ENCODE measurements around the gene MBD3. TPM values are rescaled to one million over a fixed set of nuclear protein-coding genes. Genes with fewer than 3 reads are reported as not detected.

Gene MBD3
- polyA plus RNA-seq, 1 experiment, result 21.9 TPM

DNA sequence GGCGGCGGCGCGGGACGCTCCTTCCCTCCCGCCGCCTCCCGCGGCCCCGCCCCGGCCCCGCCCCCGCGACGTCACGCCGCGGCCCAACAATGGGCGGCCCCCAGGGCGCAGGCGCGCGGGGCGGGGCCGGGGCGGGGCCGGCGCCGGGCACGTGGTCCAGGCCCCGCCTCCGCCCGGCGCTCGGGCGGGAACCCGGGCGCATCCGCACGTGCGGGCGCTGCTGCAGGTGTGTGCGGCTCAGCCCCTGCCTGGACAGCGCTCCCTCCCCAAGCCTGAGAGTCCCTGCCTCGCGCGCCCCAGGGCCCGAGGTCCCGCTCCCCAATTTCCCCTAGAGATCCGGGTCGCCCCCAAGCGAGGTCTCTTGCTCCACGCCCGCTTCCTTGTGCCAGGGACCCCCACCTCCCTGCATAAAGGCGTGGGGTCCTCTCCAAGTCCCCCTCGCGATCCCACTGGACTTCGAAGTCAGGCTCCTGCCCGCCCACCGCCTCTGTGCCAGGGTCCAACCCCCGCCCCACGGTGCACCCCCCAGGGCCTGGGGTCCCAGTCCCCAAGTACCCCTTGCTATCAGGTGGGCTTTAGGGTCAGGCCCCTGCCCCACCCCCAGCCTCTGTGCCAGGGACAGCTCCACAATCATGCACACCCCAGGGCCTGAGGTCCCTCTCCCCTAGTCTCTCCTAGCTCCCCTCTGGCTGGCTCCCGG is 24.2 kb downstream of the MBD3 start, which contains the start of gene MEX3D:
MEX3D (minus strand) TSS at position 6 of the 700 bp plus-strand sequence. CDS start 267 bp downstream, outside the sequence.
- H3K27ac ChIP-seq (ENCODE audit: low read depth, low read length), result peak within 1 kb of the TSS; percentile 47
- H3K27me3 ChIP-seq (ENCODE audit: control insufficient read depth, insufficient read depth, low read length), result peaks cover 4% of the 10 kb centered on the region
- no peak for TF ChIP-seq CTCF (IDR thresholded peaks at IDR 0.05; ENCODE audit: low read depth, low read length)
- no peak for DNase-seq (ENCODE audit: low read depth, low spot score)
- H3K4me3 ChIP-seq (ENCODE audit: low read depth, low read length), result peak within 1 kb of the TSS; percentile 79
- CTCF ChIA-PET, result no interaction called here
- peaks cover 2% of the 10 kb centered on the region; the same call in 1 of the 2 replicates for H3K9me3 ChIP-seq (ENCODE audit: control insufficient read depth, insufficient read depth, low read length)
- POLR2A ChIA-PET, result interaction anchor here (0.8 kb wide), 1 partner anchor 25 kb away, joined by 4 read pairs; no protein-coding TSS in a partner anchor

DNA sequence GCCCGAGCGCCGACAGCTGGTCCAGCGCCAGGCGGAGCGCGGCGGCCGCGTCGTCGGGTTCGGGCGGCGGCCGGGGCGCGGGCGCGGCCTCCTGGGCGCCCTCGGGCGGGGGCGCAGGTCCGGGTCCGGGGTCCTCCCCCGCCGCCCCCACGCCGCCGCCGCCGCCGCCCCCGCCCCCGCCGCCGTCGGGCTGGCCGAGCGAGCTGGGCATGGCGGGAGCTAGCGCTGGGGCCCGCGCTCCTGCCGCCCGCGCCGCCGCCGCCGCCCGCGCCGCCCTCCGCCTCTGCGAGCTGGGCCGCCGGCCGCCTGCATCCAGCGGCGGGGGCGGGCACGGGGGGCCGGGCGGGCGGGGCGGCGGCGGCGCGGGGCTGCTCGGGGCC is 24.8 kb downstream of the MBD3 start:
- ChIA-PET CTCF (no interaction called here), POLR2A (no interaction called here)
- DNase-seq (ENCODE audit: low read depth, low spot score), result no peak
- TF ChIP-seq CTCF (IDR thresholded peaks at IDR 0.05; ENCODE audit: low read depth, low read length), result no peak
- Histone ChIP-seq H3K9me3 (ENCODE audit: control insufficient read depth, insufficient read depth, low read length) (peaks cover 2% of the 10 kb centered on the region; the same call in 1 of the 2 replicates), H3K27me3 (ENCODE audit: control insufficient read depth, insufficient read depth, low read length) (peaks cover 4% of the 10 kb centered on the region), H3K4me3 (ENCODE audit: low read depth, low read length) (peak overlapping the region; percentile 79; the same call in 1 of the 2 replicates), H3K27ac (ENCODE audit: low read depth, low read length) (no peak overlapping the region)

DNA sequence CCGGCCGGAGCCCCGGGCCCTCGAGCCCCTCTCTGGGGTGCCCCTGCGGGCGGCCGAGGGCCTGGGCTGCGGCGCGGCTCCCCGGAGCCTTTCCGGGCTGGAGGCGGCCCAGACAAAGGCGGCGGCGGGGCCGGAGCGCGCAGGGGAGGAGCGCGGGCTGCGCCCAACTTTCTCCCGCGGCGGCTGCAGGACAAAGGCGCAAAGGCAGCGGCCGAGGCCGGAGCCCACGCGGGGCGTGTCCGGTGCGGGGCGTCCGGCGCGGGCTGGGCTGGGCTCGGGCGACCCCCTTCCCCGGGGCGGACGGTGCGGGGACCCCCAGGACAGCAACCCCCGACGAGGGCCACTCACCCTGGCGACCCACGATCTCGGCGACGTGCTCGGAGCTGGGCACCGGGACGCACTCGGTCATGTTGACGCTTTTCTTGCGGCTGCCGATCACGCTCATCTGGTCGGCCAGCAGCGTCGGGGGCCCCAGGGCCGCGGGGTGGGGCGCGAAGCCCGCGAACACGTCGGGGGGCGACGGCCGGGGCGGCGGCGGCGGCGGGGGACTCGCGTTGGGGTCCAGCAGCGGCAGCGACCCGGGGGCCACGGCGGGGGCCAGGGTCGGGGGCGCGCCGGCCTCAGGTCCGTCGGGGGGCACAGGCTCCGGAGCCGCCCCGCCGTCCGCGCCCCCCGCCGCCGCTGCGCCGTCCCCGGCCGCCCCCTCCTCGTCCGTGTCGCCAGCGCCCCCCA is 25.4 kb downstream of the MBD3 start:
- TF ChIP-seq CTCF (IDR thresholded peaks at IDR 0.05; ENCODE audit: low read depth, low read length), result no peak
- peak overlapping the region; percentile 98 for H3K27ac ChIP-seq (ENCODE audit: low read depth, low read length)
- ChIA-PET CTCF (interaction anchor here (0.9 kb wide), 1 partner anchor 21 kb away, joined by 4 read pairs; no protein-coding TSS in a partner anchor), POLR2A (interaction anchor here (1.0 to 1.1 kb wide), 2 partner anchors 24 to 26 kb away, joined by 3 to 5 read pairs; partner anchors contain the start of gene MBD3)
- H3K4me3 ChIP-seq (ENCODE audit: low read depth, low read length), result peak overlapping the region; percentile 79
- H3K9me3 ChIP-seq (ENCODE audit: control insufficient read depth, insufficient read depth, low read length), result peaks cover 2% of the 10 kb centered on the region; the same call in 1 of the 2 replicates
- peaks cover 4% of the 10 kb centered on the region for H3K27me3 ChIP-seq (ENCODE audit: control insufficient read depth, insufficient read depth, low read length)
- DNase-seq (ENCODE audit: low read depth, low spot score), result no peak

GRCh38 chr19:1566392-1567115 is 26.1 kb downstream of the MBD3 start:
- TF ChIP-seq CTCF (IDR thresholded peaks at IDR 0.05; ENCODE audit: low read depth, low read length), result no peak
- H3K9me3 ChIP-seq (ENCODE audit: control insufficient read depth, insufficient read depth, low read length), result peaks cover 2% of the 10 kb centered on the region; the same call in 1 of the 2 replicates
- ChIA-PET POLR2A (interaction anchor here (0.6 to 1.1 kb wide), 6 partner anchors 13 to 76 kb away, joined by 3 to 8 read pairs (median 4); partner anchors contain the start of genes MBD3, REEP6 and UQCR11), CTCF (interaction anchor here (0.9 kb wide), 1 partner anchor 21 kb away, joined by 4 read pairs; no protein-coding TSS in a partner anchor)
- H3K27me3 ChIP-seq (ENCODE audit: control insufficient read depth, insufficient read depth, low read length), result peaks cover 4% of the 10 kb centered on the region
- H3K27ac ChIP-seq (ENCODE audit: low read depth, low read length), result peak overlapping the region; percentile 98
- peak; percentile 49 for DNase-seq (ENCODE audit: low read depth, low spot score)
- H3K4me3 ChIP-seq (ENCODE audit: low read depth, low read length), result peak overlapping the region; percentile 79

Measured in AG04450 (cell line).